Activated CD4-positive, CD25-positive, alpha-beta regulatory T cell treated with anti-CD3 and anti-CD28 coated beads, Interleukin-2, amount 50 U/mL, for 16 hours (primary cell): ENCODE data around the gene ATF7.
"Not testable (repeated sequence)": the region's sequence is repeated elsewhere in the genome, so short reads cannot be mapped to it uniquely, and the experiment has no call there.

ENCODE experiments used
- DNase-seq: peaks from one replicate; pipeline ENCODE4 v3.0.0-alpha.2; 2020; ENCODE audit warnings: low read depth, low spot score

ATF7 gene

GRCh38 chr12:53567961-53568808 lies 58.0 kb downstream of the ATF7 start:
- DNase-seq: no peak

GRCh38 chr12:53565376-53565775 lies 60.8 kb downstream of the ATF7 start:
- DNase-seq: not testable (repeated sequence)

DNA sequence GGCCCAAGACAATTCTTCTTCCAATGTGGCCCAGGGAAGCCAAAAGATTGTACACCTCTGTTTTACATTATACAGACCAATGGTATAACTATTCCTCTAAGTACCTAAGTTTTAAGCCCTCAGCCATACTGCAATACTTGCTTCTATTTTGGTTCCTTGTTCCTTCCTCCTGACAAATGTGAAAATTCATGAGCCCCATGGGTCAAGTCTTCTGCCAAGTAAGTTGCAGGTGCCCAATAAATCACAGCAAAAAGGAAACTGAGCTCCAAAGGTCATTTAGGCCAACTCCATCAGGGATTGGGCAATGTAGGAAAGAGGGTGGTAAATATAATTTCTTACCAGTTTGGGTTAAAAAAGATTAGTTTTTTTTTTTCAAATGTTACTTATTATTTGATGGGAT lies 61.2 kb downstream of the ATF7 start:
- no peak for DNase-seq

- no peak for DNase-seq
These were observed 61.9 kb downstream of the ATF7 start for GRCh38 chr12:53564278-53564677.

DNA sequence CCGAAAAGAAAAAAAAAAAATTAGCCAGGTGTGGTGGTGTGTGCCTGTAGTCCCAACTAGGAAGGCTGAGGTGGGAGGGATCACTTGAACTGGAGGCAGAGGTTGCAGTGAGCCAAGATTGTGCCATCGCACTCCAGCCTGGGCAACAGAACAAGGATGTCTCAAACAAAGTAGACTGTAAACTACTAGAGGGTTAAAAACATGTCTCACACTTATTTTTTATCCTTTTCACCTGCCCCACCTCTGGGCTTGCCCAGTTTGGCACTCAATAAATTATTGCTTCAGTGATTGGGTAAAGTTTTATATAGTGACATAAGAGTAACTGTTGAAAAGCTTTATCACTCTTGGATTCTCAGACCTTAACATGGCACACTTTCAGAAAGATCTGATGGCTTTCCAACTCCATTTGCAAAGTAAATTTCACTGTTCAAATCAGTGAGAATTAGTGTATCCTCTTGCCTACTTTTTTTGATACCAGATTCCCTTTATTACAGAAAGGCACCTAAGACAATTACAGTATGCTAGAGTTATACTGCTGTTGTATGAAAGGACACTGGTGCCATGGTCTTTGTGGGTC lies 62.6 kb downstream of the ATF7 start:
- no peak for DNase-seq

DNA sequence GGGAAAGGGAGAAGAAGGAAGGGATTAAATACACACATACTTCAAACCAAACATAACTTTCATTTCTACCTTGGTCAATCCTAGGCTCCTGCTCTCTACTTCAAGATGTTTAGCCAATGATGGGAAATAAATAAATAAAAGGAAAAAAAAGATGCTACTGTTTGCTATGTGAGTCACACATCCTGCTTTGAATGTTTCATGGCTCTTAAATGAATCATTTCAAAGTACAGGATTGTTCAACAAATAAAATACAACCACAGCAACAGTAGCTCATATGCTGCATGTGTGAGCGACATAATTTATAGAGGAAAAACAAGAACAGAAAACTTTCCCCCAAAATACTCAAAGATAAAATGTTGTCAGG lies 64.6 kb downstream of the ATF7 start:
- no peak for DNase-seq

DNA sequence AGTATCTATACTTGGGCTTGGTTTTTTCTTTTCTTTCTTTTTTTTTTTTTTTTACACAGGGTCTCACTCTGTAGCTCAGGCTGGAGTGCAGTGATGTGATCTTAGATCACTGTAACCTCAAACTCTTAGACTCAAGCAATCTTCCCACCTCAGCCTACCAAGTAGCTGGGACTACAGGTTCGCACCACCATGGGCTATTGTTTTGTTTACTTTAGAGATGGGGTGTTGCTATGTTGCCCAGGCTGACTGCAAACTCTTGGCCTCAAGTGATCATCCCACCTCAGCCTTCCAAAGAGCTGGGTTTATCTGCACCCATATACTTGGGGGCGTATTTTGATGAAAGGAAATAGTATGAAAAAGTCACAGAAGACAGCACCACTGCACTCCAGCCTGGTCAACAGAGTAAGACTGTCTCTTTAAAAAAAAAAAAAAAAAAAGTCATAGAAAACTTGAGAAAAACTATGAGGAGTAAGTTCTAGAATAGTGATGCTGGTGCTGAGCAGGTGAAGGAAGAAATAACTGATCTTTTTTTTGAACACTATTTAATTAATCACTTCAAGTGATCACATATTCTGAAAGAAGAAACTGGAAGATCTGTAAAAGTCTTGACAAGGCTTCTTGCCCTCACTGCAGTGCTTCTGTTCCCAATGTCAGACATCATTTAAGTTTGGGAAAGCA lies 65.1 kb downstream of the ATF7 start:
- DNase-seq: no peak

- no peak for DNase-seq
These were observed 65.8 kb downstream of the ATF7 start for GRCh38 chr12:53560351-53560750.

- no peak for DNase-seq
These were observed 67.6 kb downstream of the ATF7 start for GRCh38 chr12:53558631-53559030.

DNA sequence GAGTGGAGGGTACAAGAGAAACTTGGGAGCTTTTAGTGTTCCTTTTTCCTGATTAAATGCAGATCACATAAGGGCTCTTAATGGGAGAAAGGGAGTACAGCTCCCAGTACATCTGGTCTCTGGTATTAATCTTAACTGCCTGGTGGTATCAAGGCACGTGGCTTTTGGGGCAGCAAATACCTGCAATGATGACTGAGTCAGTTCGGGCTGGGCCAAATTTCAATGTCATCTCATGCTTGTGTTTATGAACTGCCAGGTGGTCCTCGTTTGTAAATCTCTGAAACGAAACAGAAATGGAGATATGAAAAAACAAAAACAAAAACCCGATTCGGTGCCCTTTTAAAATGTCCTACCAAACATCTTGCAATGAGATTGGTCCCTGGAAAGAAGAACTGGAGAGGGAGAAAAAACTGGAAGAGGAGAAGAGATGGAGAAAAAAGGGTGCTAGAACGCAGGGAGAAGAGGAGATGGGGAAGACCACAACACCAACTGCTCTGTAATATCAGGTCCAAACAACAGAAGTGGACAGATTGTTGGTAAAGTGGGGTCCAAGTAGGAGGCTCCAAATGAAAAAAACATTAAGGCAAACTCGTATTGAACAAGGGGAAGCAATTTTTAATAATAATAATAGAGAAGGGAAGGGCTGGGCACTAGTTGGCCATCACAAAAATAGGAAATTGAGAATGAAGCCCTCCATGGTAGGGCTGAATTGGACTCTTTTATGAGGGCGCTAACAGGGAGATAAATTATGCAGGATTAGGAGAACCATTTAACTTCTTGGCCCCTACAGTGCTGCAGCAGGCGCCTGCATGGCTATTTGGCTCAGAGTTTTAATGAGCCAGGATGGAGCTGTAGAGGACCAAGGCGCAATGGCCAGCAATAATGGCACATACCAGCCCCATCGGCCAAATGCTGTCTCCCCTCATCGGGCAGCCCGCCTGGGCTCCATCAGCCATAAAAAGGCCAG lies 73.5 kb downstream of the ATF7 start:
- no peak for DNase-seq

DNA sequence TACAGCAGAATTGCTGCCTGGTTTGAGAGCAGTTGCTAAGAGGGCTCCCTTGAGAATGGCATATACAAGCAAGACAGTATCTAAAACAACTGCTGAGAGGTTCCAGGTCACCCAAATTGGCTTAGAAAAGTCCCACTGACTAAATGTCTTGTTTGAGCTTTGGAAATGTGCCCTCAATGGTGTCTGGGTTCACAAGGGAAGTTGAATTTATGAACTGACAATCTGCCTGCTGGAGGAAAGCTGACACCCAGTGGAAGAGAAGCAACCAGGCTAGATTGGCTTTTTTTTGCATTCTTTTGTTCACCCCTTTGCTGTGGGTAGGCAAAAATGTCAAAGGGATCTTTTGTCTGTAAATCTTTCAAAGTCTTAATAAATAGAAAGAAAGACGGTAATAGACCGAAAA lies 74.3 kb downstream of the ATF7 start:
- DNase-seq: no peak

- DNase-seq: no peak
These were observed 75.6 kb downstream of the ATF7 start for GRCh38 chr12:53550595-53550994.

- not testable (repeated sequence) for DNase-seq
These were observed 76.1 kb downstream of the ATF7 start for GRCh38 chr12:53550131-53550530.

DNA sequence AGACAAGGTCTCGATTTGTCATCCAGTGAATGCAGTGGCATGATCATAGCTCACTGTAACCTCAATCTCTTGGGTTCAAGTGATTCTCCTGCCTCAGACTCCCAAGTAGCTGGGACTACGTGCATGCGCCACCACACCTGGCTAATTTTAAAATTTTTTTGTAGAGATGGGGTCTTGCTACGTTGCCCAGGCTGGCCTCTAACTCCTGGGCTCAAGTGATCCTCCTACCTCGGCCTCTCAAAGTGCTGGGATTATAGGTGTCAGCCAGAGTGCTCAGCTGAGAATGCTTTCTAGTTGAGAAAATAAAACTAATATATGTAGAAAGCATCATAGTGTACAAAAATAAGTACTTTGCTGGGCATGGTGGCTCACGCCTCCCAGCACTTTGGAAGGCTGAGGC lies 77.8 kb downstream of the ATF7 start:
- not testable (repeated sequence) for DNase-seq

DNA sequence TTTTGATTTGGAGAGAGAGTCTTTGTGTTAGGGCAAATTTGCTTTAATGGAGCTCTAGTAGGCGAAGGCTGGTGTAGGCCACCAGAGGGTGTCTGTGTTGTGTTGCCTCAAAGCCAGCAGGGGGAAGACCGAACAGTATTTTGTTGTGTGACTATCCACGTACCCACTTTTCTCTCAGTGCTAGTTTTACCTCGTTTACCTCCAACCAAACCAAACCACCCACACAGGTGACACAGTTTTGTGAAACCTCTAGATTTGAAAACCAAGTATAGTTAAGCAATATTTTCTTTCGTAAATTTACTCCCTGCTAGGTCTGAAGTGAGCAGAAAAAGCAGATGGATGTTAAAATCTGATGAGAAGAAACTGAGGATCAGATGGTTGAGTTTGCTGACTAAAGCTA lies 82.6 kb downstream of the ATF7 start:
- peak; percentile 23 for DNase-seq

GRCh38 chr12:53539526-53539925 lies 86.7 kb downstream of the ATF7 start:
- DNase-seq: no peak

DNA sequence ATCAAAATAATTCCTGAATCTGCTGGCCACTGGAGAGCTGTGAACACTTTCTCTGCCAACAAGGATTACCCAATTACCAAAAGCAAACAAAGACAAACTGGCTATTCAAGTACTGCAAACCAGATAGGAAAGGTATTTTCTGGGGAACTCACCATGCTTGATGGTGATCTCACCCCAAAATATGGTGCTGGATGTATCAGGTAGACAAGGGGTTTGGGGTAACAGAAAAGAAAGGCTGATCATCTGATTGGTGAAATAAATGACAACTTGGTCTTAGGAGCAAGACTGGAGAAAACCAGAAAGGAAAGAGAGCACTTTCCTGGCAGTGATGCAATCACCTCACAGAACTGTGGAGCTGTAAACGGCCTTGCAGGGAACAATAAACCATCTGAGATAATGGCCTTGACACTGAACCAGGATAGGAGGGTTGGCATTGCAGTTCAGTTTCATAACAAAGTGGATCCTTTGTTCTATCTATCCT lies 87.9 kb downstream of the ATF7 start:
- DNase-seq: no peak

- no peak for DNase-seq
These were observed 89.2 kb downstream of the ATF7 start for GRCh38 chr12:53536962-53537361.

GRCh38 chr12:53533471-53533870 lies 92.7 kb downstream of the ATF7 start:
- DNase-seq: no peak

DNA sequence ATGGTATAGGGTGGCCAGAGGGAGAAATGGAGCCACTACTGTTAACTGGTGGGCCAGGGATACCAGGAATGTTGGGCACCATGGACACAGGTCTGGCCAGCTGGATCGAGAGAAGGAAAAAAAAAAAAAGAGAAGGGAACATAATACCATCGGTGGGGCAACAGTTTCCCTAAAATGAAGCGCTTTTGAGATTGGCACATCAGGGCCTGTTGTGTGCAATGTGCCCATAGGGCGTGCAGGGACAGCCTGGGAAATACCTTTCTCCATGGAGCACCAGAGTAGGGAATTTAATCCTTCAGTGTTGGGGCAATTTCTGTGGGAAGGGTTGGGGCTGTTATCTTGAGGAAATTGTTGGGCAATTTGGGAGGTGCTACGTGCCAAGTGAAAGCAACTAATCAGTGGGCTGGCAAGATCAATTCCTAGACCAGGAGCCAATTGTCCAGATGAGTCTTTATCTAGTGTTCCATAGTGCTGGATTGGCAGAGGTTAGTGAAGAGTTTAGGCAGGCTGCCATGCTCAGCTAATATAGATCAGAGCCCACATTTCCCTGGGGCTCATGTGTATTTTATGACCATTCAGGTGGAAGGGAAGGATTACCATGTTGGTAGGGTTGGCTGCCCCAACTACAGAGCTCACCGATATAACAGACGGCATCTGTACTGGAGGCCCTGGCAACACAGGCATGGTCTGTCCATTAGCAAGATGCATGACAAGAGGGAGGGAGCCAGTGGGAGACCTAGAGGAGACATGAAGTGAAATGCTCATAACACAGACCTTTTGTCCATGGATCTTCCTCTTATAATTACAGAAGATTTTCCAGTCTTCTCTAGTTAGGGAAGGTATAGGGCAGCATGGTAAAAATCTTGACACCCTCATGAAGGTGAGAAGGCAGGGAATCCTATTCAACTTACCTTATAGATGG lies 93.4 kb downstream of the ATF7 start:
- DNase-seq: no peak
